Activated CD8-positive, alpha-beta memory T cell treated with anti-CD3 and anti-CD28 coated beads, Interleukin-2, amount 50 U/mL, for 24 hours (primary cell): ENCODE measurements around the gene FAM83F.
"Not testable (repeated sequence)": the region's sequence is repeated elsewhere in the genome, so short reads cannot be mapped to it uniquely, and the experiment has no call there.

Experiments used
- DNase-seq: peaks from one replicate; pipeline ENCODE4 v3.0.0-alpha.2; 2020; ENCODE audit errors: extremely low read depth

Gene FAM83F

DNA sequence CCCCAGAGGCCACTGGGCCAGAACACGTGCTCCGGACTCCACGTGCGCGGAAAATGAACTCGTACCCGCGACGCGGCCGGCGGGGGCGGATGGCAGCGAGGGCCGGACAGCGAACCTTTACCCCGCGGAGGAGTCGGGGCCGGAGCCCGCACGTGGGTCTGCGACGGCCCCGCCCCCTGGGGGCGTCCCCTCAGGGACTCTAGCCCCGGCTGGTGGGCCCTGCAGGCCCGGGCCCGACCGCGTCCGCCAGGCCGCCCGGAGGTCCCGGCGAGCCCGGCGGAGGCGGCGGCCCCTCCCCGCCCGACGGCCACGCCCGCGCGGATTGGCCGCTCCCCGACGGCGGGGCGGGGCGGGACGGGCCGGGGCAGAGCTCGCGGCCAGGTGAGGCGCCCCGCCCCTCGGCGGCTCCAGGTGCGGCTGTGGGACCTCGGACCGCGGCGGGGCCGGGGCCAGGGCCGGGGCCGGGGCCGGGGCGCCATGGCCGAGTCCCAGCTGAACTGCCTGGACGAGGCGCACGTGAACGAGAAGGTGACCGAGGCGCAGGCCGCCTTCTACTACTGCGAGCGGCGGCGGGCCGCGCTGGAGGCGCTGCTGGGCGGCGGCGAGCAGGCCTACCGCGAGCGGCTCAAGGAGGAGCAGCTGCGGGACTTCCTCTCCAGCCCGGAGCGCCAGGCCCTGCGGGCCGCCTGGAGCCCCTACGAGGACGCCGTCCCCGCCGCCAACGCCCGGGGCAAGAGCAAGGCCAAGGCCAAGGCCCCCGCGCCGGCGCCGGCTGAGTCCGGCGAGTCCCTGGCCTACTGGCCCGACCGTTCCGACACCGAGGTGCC lies at the start of gene FAM83F:
Gene FAM83F (plus strand): TSS at position 389 of the 827 bp plus-strand sequence. CDS start 89 bp downstream, at position 478.
- no peak for DNase-seq

DNA sequence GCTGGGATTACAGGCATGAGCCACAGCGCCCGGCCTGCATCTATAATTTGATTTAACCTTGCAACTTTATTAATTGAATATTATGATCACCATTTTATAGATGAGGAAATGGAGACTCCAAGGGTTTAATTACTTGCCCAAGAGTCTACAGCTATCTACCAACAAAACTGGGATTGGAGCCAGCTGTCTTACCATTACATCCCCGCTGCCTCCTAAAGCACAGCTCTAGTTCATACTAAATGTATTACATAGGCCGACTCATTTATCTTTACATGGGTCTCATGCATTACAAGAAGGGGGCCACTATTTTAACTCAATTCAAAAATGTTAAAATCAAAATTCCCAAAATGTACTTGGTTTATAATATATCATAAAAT lies 48.6 kb upstream of the FAM83F start:
- DNase-seq: no peak

DNA sequence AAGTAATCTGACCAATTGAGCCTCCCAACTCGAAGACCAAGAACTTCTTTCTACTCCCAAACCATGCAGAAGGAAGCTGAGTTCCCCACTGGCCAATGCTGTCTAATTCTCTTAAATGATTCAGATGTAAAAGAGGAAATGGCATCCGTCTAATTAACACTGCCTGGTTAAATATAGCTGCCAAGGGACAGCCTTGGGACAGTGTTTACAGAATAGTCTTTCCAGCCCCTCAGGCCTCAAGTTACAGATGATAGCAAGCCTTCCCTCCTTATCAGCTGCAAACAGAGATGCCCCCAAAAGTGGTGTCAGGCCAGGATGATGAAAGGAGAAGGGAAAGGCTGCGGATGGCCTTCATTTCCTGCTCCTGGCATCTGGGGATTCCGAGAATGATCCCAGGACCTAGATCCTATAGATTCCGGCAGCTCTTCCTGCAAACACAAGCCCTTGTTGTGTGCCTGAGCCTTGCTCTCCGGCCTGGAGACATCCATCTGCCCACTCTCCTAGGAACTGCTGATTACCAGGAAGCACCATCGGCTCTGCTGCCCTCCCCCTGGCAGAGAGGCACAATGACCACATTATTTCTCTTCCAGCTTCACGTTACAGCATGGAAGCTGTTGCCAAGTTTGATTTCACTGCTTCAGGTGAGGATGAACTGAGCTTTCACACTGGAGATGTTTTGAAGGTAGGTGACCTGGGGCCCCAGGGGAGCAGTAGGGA lies 48.1 kb upstream of the FAM83F start:
- DNase-seq: no peak

DNA sequence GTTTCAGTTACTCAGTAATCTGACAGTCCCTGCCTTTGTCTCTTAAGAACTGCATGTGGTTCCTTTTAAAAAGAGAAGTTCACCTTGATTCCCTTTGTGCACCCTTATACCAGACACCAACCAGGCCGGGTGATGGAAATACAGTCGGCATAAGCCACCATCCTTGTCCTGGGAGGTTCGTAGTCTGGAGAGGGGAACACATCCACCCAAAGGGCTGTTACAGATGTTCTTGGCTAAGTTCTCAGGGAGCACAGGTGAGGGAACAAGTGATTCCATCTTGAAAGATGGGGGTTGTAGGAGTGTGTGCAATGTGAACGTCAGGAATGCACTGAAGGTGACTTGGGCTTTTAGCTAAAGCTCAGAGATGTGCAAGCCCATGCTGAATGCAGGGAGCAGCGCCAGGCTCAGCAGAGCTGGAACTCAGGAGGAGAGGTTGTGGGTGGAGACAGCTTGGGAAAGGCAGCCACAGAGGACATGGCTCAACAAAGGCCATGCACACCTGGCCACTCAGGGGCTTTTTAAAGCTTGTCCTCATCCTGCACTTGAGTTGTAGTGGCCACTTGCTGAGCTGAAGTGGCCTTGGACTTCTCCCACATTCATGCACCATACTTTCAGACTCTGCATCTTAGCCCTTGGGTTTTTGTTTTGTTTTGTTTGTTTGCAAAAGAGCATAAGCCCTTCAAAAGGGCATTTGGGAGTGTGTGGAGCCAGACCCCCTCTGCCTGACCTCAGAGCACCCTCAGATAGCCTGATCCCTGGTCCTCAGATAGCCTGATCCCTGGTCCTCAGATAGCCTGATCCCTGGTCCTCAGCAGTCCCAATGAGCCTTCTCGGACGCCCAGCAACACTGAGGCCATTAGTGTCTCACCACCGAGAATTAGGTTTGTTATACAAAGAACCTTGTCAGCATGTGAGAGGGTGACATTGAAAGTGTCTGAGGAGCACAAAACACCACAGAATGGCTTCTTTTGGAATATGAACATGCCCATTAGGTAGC lies 47.2 kb upstream of the FAM83F start:
- DNase-seq: no peak

DNA sequence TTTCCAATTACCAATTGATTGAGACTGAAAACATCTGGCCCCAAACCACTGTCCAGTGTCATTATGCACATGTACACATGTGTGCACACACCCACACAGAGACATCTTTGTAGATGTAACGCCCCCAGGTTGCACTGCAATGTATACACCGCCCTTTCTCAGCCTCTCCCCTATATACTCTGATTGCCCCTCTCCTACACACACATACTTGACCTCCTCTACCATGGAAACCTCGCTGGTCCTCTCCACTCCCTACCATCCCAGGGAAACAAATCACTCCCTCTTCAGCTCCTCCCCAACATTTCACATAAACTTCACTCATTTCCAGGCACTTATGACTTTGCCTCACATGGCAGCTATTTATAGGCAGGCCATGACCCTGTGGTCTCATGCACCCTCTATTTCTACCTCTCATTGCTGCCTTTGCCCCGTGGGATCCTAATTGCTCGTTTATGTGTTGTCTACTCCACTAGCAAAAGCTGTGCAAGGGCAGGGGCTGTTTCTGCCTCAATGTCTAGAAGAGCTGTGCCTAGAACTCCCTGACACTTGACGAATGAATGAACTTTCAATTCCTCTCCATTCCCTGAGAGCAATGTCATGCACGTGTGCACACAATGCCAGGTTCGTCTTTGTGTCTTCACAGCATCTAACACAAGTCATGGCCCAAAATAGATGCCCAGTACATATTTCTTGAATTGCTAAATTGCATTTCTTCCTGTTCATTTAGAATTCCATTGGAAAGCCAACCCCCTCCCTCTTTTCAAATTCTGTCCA lies 44.6 kb upstream of the FAM83F start:
- no peak for DNase-seq

DNA sequence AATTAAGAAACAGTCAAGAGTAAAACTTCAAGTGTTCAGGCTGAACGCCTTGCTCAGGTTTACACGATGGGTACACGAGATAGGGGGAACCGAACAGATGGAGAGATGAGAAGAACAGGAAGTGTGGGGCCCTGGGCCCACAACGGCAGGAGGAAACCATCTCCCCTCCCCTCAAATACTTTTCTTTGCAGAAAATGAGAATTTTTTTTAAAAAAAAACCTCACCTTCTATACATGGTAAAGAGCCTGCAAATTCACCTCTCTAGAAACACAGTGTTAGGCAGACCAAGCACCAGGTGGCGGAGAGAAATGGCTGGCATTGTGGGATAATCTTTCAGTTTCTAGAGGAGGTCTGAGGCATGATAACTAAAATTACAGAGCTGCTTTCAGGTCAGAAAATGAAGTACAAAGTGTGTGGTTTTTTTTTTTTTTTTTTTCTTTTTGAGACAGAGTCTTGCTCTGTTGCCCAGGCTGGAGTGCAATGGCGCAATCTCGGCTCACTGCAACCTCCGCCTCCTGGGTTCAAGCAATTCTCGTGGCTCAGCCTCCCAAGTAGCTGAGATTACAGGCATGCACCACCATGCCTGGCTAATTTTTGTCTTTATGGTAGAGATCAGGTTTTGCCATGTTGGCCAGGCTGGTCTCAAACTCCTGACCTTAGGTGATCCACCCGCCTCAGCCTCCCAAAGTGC lies 43.0 kb upstream of the FAM83F start:
- not testable (repeated sequence) for DNase-seq

DNA sequence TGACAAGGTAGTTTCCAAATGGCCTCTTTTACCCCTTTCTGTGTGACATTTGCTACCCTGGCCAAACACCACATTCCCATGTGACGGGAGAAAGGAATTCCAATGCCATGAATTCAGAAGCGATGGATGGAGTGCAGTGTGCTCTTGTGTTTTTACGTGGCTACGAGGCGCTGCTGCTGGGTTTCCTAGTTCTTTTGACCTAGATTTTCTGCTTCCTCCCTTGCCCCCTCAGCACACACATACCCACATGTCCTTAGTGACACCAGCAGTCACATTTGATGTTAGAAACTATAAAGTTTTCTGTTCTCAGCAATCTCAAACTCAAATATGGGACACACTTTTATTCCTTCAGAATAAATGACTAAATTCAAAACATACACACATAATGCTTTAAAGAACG lies 42.4 kb upstream of the FAM83F start:
- DNase-seq: no peak

DNA sequence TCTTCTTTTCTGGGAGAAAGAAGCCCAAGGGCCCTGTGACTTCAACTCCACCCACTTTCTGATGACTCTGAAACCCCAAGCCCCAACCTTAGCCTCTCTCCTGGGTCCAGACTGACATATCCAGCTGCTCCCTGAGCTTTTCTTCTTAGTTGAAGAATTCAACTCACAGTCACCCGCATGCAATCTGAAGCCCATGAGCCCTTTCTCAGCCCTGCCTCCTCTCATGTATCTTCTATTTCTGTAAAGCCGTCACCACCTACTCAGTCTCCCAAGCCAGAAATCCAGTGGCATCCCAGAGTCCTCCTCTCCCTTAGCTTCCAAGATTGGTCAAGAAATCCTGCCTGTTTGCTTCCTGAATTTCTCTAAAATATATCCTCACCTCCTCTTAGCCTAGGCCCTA lies 41.7 kb upstream of the FAM83F start:
- no peak for DNase-seq

DNA sequence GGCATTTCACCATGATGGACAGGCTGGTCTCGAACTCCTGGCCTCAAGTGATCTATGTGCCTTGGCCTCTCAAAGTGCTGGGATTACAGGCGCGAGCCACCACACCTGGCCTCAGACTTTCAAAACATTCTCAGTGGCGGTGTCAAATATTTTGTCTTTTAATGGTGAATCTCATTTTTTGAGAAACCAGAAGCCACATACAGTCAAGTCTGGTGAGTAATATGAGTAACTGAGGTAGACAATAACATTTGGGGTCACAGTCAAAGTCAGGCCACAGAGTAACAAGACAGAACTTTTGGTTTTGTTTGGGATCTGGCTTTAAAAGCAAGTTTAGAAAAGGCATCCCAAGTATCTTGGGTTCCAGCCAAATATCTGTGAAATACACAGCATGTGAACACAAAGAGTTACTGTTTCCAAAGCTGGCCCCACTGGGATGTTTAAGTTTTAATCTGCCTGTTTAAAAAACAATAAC lies 40.1 kb upstream of the FAM83F start:
- DNase-seq: no peak

DNA sequence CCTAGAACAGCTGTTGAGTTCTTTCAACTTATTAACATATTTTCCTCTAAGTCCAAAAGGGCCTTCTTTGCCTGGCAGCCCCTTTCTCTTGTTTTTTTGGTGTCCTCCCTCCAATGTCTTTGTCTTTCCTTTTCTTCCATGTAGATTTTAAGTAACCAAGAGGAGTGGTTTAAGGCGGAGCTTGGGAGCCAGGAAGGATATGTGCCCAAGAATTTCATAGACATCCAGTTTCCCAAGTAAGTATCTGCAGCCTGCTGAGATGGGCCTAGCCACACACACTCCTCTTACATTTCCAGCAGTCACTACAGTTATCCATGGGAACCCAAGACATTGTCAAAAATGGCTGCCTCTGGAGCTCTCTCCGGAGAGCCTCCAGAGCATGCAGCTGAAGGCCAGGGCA lies 39.1 kb upstream of the FAM83F start:
- DNase-seq: no peak

DNA sequence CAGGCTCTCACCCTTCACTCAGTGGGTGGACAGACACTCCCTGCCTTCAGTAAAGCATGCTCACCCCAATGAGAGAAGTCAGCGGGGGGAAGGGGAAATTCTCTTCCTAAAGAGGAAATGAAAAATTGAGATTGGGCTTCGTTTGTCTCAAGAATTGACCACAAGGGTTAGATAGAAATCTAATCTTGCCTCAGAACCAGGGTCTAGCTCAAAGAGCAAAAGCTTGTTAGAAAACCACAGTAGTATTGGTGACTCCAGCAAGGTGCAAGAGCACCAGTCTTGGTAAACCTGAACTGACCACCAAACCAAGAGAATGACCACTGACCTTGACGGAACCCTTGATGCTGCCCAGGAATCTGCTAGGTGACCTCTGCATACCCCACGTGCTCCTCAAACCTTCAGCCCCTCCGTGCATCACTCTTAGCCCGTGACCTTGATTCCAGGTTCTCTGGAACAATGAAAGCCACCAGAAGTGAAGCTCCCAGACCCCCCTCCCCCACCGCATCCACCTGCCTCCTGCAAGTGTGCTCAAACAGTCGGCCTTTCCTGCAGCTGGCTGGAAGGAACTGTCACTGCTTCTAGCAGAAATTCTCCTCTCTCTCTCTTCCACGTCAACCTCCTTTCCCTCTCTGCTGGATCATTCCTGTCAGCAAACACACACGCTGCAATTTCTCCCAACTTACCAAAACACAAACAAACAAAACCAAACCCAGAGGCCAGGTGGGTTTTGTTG lies 37.7 kb upstream of the FAM83F start:
- no peak for DNase-seq

DNA sequence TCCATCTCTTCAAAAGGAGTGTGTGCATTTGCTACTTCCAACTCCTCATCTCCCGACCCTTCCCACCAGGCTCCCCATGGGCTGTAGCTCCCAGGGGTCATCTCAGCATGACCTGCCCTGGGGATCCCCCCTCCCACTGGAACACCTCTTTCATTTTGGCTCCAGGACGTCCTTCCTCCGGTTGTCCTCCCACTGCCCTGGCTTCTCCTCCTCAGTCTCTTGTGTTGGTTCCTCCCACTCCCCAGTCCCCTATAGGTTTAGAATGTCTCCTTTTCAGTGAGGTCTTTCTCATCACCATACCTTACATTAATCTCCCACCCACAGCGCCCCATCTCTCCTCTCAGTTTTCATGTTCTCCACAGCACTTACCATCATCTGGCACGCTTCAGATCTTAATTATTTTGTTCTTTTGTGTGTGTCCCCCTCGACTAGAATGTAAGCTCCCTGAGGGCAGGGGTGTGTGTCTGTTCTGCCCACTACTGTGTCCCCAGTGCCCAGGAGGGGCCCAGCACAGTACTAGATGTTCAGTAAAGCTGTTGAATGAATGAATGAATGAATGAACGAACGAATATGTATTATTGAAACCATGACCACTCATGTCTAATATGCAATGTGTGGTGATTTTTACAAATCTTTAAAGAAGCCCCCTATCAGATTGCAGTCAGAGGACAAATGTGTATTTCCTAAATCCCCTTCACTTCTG lies 36.6 kb upstream of the FAM83F start:
- no peak for DNase-seq

DNA sequence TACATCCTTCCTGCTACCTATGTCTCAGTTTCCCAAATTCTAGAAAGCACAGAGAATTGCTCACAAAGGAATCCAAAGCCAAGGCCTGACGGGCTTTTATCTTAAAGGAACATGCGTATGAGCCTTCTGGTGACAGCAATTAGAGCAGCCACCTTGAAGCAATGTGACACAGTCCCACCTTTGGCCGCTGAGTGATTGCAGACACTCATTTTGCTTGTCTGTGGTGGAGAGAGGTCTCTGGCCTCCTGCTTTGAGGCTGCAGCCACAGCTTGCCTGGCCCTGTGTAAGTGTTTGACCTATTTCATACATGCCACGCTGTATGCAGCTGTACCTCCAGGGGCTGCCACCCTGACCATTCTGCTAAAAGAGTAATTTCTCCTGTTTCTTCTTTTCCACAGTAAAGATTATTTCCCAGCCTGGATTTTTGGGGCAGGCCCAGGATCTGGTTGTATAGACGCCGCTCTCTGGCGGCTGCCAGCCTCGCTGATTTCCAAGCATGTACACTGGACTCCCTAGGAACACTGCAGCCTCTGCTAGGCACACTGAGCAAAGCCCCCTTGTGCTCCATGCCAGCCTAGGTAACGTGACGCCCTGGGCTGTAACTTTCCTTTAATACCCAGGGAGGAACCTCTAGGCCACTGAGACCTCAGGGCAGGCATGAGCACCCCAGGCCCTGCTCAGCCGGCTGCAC lies 35.7 kb upstream of the FAM83F start:
- no peak for DNase-seq

DNA sequence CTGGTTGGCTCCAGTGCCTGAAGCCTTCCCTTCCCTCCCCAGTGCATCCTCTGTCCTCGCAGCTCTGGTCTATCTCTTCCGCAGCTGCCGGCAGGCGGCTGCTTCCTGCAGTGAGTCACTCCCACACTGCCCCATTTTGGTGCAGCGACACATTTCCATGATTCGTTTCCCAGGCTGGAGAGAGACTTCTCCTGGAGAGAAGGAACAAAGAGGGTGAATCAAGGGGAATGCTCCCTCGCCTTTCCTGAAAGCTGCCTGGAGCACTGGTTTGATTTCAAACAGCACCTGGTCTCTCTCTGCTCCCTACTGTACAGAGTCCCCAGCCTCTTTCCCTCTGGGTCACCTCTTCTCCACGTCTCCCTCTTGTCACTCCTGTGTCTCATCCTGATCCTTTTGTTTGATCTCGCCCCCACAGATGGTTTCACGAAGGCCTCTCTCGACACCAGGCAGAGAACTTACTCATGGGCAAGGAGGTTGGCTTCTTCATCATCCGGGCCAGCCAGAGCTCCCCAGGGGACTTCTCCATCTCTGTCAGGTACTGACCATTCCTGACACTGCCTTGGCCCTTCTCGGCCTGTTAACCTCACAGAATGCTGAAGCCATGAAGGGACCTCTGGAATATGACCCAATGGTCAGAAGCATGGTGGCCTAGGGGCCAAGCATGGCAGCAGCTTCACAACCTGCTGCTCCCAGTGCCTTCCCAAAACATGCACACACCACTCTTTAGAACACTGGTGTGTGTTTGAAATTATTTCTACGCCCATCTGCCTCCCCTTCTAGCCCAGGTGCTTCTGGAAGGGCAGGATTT lies 34.9 kb upstream of the FAM83F start, which contains the start of gene TMA7B:
Gene TMA7B (plus strand): TSS at position 758 of the 808 bp plus-strand sequence. CDS start 3,978 bp downstream, outside the sequence.
- DNase-seq: no peak

DNA sequence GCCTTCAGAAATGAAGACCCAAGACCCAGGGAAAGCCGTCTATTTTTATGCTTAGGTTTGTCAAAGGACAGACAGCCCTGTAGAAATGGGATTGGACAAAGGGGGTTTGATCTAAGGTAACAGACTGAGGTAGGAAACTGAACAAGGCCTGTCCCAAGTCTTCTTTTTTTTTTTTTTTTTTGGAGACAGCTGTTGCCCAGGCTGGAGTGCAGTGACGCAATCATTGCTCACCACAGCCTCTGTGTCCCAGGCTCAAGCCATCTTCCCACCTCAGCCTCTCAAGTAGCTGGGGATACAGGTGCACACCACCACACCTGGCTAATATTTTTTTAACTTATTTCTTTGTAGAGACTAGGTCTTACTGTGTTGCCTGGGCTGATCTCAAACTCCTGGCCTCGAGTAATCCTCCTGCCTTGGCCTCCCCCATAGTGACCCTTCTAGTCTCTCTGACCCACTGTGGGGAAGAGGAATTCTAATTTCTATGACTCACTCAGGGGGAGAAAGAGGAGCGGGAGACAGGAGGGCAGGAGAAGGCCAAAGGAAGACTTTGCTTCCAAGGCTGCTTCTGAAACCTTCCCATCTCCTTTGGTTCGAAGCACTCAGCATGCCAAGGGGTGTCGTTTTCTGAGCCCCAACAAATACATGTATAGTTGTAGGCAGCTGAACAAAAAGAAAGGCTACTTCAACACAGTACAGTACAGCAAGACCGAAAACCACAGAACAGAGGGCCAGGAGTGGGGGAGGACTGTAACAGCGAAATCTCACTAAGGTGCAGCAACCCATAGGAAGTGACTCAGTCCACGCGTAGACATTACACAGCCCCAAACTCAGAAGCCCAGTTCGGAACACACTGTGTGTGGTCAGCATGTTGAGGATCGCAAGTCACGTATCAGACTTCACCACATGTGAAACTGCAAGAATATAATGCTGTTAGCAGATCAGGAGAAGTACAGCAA lies 33.7 kb upstream of the FAM83F start:
- peak; percentile 49 for DNase-seq

DNA sequence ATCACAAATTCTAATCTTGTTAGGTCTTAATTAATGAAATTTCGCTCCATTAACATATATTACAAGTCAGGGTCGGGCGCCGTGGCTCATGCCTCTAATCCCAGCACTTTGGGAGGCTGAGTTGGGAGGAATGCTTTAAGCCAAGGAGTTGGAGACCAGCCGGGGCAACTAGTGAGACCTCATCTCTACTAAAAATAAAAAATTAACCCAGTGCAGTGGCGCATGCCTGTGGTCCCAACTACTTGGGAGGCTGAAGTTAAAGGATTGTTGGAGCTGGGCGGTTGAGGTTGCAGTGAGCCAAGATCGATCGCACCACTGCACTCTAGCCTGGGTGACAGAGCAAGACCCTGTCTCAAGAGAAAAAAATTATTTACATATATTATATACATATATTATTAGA lies 32.7 kb upstream of the FAM83F start:
- DNase-seq: no peak
